ENCODE measurements around the gene CDC42EP4. TPM values are rescaled to one million over a fixed set of nuclear protein-coding genes. Genes with fewer than 3 reads are reported as not detected.
"Not testable (repeated sequence)": the region's sequence is repeated elsewhere in the genome, so short reads cannot be mapped to it uniquely, and the experiment has no call there.

Gene CDC42EP4
- total RNA-seq, 1 experiment from 2014 or later = 12.9 TPM

- DNase-seq (ENCODE audit: low read depth) = peak; percentile 52
Measured at GRCh38 chr17:73320601-73321264, 8.9 kb upstream of the CDC42EP4 start.

GRCh38 chr17:73319766-73320165, 8.0 kb upstream of the CDC42EP4 start:
- DNase-seq (ENCODE audit: low read depth) = no peak

DNA sequence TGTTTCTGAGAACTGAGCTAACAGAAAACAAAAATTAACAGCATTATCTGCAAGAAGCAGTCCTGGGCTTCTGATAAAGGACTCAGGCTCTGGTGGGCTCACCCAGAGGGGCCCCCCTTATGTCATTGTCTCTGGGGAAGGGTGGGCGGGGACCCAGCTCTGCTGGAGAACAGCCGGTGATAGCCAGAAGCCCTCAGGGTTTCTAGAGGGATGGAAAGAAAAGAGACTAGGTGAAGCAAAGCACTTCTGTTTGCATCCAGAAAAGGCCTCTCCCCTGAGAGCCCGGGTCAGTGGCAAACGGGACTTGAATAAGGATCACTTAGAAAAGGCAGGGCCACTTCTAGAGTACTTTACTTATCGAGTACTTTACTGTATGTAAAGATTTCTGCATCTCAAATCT, 7.0 kb upstream of the CDC42EP4 start:
- no peak for DNase-seq (ENCODE audit: low read depth)

DNA sequence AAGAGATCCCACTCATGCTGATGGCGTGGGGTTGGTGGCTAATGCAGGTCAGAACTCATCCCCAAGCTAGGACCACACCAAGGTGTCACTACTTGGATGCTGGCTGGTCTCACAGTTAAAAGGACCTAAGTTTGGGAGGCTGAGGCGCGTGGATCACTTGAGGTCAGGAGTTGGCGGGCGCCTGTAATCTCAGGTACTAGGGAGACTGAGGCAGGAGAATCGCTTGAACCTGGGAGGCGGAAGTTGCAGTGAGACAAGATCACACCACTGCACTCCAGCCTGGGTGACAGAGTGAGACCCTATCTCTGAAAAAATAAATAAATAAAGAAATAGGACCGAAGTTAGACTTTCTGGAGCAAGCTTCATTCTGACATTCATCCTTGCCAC, 6.6 kb upstream of the CDC42EP4 start:
- DNase-seq (ENCODE audit: low read depth) = no peak

- DNase-seq (ENCODE audit: low read depth) = no peak
Measured at GRCh38 chr17:73317513-73318426, 6.0 kb upstream of the CDC42EP4 start.

GRCh38 chr17:73316919-73317505, 5.2 kb upstream of the CDC42EP4 start:
- no peak for DNase-seq (ENCODE audit: low read depth)

DNA sequence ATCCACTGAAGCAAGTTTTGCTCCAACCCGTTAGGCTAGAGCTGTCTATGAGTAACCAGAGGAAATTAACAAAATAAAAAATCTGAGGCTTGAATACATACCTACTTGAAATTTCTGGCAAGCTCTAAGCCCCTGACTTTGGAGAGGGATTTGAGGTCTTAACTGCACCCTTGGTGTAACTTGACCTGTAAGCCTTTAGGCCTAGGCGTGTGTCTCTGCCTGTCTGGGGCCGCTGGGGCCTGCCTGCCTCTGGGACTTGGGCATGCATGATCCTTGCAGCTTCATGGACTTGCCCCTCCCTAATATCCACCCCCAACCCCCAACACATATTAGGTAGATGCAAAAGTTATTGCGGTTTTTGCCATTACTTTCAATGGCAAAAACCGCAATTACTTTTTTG, 3.7 kb upstream of the CDC42EP4 start:
- no peak for DNase-seq (ENCODE audit: low read depth)

- DNase-seq (ENCODE audit: low read depth) = no peak
Measured at GRCh38 chr17:73313526-73314127, 1.8 kb upstream of the CDC42EP4 start.

- DNase-seq (ENCODE audit: low read depth) = not testable (repeated sequence)
Measured at GRCh38 chr17:73312887-73313286, 1.1 kb upstream of the CDC42EP4 start.

GRCh38 chr17:73311428-73311780, 397 bp downstream of the CDC42EP4 start:
- no peak for DNase-seq (ENCODE audit: low read depth)

GRCh38 chr17:73309727-73310596, 1.8 kb downstream of the CDC42EP4 start:
- no peak for DNase-seq (ENCODE audit: low read depth)

DNA sequence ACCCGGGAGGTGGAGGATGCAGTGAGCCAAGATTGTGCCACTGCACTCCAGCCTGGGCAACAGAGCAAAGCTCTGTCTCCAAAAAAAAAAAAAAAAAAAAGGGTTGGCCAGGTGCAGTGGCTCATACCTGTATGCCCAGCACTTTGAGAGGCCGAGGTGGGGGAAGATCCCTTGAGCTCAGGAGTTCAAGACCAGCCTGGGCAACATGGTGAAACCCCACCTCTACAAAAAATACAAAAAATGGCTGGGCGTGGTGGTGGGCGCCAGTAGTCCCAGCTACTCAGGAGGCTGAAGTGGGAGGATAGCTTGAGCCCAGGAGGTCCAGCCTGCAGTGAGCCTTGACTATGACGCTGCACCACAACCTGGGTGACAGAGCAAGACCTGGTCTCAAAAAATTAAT, 2.8 kb downstream of the CDC42EP4 start:
- DNase-seq (ENCODE audit: low read depth) = not testable (repeated sequence)

- peak; percentile 63 for DNase-seq (ENCODE audit: low read depth)
Measured at GRCh38 chr17:73308017-73308823, 3.6 kb downstream of the CDC42EP4 start.

DNA sequence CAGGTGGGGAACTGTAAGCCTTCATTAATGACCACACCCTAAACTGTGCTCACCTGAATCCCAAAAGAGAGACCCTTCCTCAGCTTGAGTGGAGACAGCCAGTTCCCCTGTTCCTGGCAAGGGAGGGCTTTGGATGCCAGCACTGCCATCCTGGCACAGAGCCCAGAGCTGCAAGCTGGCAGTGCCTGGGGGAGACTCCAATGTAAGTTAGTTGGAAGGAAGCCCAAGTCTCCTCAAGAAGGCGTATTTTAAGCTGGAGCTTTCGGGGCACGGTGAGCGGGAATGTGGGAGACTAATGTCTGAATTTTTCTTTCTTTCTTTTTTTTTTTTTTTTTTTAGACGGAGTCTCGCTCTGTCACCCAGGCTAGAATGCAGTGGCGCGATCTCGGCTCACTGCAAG, 4.7 kb downstream of the CDC42EP4 start:
- no peak for DNase-seq (ENCODE audit: low read depth)

DNA sequence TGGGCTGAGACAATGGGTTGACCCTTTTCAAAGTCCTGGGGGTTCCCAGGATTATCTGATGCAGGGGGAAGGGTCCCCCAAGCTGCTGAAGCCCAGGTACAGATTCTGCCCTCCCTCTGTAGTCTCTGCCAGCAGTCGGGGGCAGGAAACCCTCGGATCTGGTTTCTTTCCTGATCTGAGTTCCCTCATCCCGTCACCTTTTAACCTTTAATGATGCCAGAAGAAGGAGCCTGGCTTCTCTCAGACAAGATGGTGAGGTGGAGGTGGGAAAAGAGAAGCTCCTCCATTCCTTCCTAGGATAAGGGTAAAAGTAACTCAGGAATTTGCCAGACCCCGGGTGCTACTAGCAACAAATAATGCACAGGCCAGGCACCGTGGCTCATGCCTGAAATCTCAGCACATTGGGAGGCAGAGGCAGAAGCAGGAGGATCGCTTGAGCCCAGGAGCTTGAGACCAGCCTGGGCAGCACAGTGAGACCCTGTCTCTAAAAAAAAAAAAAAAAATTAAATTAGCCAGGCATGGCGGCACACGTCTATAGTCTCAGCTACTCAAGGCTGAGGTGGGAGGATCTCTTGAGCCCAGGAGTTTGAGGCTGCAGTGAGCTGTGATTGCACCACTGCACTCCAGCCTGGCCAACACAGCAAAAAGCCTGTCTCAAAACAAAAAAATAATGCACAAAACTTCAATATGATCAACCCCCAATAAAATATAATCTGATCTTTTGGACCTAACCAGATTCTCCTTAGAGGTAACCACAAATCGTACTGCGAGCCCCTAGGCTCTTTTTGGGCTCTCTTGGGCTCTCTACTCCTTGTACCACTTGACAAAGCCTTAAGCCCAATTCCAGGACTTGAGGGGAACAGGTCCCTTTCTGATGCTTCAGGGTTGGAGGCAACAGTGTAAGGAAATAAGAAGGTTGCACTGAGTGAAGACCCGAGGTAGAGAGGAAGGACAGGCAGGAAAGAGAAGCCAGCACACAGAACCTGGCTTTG, 5.7 kb downstream of the CDC42EP4 start:
- no peak for DNase-seq (ENCODE audit: low read depth)

GRCh38 chr17:73304971-73305812, 6.6 kb downstream of the CDC42EP4 start:
- peak; percentile 65 for DNase-seq (ENCODE audit: low read depth)

DNA sequence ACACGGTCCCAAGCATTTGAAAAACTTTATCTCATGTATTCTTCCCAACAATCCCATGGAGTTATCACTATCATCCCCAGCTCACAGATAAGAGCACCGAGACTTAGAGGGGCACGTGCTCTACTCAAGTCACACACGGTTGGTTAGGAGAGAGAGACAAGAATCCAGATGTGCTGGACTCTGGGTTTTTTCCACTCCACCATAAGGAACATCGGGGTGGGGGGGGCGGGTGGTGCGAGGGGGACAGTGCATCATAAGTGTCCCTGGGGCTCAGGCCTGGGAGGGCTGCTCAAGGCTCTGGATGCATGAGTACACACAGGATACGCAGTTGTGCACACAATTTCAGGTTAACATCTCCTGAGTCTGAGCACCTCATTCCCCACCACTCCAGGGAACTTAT, 7.4 kb downstream of the CDC42EP4 start:
- no peak for DNase-seq (ENCODE audit: low read depth)

DNA sequence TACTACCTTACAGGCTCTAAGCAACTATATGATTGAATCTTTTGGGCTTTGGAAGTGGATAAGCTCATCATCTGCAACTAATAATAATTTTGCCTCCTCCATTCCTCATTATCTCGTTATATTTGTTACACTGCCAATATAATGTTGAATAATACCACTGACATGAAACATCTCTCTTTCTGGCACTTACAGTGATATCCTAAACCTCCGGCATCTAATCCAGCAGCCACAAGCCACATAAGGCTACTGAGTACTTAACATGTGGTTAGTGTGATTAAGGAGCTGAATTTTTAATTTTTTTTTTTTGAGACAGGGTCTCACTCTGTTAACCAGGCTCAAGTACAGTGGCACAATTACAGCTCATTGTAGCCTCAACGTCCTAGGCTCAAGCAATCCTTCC, 9.6 kb downstream of the CDC42EP4 start:
- DNase-seq (ENCODE audit: low read depth) = no peak

Data from RPMI7951 (cell line).